AML-193 (cell line): ENCODE results near the gene NT5C2.
"Not testable (repeated sequence)": the region's sequence is repeated elsewhere in the genome, so short reads cannot be mapped to it uniquely, and the experiment has no call there.

Experiments
- DNase-seq, 2 experiments: peaks; one replicate each; lab custom pipeline; 2025; lab: John Stamatoyannopoulos, UW

Gene NT5C2

DNA sequence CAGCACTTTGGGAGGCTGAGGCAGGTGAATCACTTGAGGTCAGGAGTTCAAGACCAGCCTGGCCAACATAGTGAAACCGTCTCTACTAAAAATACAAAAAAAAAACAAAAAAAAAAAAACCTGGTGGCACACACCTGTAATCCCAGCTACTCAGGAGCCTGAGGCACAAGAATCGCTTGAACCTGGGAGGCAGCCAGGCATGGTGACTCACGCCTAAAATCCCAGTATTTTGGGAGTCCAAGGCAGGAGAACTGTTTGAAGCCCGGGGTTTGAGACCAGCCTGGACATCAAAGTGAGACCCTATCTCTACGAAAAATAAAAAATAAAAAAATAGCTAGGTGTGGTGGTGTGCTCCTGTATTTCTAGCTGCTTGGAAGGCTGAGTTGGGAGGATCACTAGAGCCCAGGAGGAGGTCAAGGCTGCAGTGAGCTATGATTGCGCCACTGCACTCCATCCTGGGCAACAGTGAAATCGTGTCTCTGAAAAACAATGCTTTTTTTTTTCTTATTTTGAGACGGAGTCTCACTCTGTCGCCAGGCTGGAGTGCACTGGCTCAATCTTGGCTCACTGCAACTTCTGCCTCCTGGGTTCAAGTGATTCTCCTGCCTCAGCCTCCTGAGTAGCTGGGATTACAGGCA, 29.2 kb downstream of the NT5C2 start:
- not testable (repeated sequence) for DNase-seq

DNA sequence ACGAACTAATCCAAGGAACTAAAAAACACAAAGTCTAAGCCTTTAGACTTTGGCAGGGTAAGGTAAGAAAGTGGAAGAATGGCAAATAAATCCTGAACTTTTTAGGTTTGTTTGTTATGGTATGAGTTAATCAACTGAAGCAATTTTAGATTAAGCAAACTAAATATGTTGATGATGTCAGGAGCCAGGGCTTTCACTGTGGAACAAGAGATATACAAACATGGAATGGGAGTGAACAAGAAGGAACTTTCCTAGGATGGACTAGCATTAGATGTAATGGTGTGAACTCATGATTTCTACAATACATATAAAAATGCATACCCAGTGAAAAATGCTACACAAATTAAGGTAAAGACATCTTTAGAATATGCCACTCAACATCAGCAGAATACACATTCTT, 35.8 kb downstream of the NT5C2 start:
- no peak for DNase-seq

DNA sequence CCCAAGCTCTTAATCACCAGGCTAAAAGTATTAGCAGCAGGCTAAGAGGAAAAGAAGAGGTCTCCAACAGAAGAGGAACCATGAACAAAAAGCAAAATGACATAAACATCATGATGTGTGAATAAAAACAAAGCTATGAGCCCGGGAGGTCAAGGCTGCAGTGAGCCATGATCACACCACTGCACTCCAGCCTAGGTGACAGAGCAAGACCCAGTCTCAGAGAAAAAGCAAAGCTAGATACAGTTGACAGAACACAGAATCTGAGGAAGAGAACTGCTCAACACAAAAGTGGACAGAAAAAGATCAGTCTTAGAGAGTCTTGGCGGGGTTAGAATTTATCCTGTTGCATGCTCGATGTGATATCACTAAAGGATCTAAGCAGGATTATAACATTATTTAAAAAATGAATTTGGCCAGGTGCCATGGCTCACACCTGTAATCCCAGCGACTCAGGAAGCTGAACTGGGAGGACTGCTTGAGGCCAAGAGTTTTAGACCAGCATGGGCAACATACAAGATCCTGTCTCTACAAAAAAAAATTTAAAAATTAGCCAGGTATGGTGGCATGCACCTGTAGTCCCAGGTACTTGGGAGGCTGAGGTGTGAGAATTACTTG, 37.5 kb downstream of the NT5C2 start:
- DNase-seq = no peak

DNA sequence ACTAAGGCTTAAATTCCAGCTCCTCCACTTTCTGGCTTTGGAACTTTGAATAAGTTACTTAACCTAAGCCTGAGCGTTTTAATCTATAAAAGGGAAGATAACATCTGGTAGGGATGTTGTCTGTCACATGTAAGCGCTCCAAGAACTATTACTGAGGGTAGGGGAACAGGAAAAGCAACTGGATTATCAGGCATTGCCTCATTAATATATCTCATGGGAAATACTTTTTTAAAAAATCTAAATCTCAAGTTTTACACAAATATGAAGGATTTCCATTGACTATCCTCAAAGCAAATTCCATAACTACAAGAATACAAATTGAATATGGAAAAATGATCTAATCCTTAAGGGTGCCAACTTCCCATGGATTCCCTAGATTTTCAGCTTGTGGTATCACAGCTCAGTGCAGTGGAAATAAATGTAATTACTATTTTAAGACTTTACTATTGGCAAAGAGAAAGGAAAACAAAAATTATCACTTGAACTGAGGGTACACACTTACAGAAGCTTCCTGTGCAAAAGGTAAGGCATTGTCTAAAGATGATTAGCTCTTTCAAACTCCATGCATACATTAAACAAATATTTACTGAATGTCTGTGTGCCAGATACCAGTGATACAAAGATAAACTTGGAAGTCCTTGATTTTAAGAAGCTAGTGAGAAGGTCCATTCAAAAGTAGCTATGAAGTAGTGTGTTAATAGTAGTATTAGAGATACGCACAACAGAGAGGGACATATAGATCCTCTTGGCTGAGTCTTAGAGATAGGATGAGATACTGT, 38.4 kb downstream of the NT5C2 start:
- no peak for DNase-seq

DNA sequence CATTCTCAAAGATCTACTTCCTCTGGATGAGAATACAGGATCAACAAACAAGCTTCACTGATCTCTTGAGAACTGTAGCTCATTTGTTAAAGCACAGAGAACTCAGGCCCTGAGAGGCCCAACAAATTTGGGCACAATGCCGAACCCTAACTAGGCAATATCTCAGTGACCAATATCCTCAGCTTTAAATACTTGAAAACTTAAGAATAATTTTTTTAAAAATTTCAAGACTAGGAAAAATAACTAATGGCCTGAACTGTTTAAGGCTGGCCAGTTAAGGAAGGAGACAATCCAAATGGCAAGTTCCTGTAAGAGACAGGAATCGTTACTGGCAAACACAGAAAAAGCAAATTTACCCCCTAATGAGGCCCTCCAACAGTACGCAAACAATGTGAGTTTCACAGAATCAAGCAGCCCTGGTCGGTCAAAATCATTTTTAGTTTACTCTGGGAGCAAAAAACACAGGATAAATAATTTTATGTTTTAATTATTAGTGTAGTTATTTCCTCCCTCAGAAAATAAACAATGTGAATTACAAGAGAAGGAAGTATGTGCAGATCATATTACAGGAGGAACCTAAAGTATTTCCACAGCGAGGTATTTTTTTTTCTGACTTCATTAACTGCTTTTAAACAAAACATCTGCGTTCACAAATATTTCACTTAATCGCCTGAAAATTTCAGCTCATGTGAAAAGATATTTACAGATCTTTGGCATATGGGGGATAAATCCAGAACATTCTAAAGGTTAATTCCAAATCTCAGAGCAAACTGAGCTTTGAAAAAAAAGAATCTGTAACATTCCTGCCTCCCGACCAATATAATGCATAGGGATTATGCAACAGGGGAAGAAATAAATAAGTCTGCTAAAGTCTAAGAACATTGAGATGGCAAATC, 39.5 kb downstream of the NT5C2 start:
- DNase-seq = no peak

DNA sequence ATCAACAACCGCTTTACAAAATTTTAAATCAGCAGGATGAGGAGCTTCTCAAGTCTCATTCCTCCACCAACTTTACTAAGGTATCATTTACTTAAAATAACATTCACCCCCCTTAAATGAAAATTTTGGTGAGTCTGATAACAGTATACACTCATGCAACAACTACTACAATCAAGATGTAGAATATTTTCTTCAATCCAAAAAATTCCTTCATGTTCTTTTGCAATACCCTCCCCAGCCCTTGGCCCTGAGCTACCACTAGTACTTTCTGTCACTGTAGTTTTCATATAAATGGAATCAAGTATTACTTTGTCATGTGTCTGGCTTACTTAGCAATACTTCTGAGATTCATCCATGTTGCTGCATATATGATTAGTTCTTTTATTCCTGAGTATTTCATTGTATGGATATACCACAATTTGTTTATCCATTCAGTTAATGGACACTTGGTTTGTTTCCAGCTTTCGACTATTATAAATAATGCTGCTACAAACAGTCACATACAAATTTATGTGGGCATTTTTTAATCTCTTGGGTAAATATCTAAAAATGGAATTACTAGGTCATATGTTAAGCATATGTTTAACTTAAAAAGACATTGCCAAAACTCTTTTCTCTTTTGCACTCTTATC, 43.0 kb downstream of the NT5C2 start:
- DNase-seq = no peak

DNA sequence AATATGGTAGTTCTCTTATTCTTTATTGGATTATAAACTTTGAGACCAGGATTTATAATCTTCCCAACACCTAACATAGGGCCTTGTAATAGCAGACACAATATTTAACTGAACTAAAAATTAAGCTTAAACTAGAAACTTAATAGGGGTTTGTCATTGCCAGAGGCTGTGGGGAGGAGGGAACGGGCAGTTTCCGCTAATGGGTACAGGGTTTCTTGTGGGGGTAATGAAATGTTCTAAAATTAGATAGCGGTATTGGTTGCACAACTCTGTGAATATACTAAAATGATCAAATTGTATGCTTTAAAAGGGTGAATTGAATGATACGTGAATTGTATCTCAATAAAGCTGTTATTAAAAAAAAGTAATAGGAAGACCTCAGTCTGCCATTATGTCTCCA, 45.4 kb downstream of the NT5C2 start:
- no peak for DNase-seq

DNA sequence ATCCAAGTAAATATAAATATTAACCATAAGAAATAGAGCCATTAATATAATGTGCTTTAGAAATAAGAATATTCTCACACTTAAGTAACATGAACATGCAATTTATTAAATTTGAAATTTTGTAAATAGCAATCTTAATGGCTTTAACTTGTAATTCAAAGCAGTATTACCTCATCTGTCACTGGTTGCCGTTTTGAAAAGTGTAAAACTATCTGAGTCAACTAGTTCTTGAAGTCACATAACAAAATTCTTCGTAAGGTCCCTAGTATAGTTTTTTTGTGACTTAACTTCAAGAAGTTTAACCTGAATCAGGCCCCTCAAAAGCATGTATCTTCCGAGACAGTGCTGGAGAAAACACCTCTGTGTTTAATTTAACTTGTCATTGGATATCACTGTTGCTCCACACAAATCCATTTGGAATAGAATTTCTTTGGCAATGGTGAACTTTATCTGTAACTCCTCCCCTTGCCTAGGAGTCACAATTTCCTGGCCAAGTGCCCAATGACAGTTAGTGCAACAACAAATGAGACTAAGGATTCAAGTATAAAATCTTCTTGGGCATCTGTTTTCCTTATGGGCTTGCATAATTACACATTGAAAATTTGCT, 47.1 kb downstream of the NT5C2 start:
- no peak for DNase-seq

DNA sequence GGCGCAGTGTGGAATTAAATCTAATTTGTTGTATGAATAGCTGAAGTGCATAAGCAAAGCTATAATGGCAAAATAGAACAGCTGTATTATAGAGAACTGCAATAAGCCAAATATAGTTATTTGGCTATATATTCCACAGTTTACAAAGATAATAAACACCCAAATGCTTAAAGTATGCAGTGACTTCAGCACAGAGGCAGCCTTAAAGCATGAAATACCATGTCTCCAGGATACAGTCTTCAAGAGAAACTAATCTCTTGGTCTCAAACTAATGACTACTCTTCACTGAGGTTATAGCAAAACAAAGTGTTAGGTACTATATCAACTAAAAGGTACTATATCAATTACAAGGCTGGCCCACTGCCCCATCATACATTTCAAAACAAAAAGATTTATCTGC, 48.0 kb downstream of the NT5C2 start:
- DNase-seq = no peak

DNA sequence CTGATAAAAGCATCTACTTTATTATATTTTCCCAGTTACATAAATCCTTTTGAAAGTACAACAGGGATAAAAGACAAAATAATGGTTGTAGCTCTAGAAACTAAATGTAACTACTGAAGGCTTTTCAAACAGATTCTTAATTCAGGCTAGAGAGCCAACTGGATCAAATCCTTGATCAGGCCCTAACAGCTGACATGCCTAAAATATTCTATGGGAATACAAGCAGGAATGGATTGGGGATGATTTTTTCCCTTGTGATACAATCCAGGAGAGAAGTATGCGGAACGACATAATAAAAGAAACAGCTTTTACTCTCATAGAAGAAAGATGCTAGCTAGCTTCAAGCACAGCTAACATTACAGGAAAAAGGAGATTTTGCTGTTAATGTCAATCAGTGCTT, 49.0 kb downstream of the NT5C2 start:
- no peak for DNase-seq

DNA sequence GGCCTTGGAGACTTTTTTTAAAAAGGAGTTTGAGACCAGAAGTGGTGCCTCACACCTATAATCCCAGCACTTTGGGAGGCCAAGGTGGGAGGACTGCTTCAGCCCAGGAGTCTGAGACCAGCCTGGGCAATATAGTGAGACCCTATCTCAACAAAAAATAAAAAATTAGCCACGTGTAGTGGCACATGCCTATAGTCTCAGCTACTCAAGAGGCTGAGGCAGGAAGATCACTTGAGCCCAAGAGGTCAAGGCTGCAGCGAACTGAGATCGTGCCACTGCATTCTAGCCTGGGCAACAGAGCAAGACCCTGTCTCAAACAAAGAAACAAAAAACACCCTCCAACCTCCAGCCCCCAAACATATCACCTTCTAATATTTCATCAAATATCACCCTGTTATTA, 49.4 kb downstream of the NT5C2 start:
- DNase-seq = not testable (repeated sequence)

DNA sequence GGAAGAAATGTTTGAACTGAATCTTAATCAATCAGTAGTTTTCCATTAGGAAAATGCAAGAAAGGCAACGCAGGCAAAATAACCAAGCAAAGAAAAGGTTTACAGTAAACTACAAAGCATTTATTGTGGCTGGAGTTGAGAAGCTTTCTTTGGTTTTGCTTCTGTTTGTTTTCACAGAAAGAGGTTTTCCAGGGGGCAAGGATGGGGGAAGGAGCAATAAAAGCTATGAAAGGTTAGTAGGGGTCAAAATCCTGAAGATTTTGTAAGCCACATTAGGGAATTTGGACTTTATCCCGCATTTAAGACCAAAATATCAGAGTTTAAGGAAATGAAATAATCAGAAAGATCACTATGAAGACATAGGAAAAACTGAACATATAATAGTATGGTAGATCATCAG, 51.1 kb downstream of the NT5C2 start:
- DNase-seq = no peak

DNA sequence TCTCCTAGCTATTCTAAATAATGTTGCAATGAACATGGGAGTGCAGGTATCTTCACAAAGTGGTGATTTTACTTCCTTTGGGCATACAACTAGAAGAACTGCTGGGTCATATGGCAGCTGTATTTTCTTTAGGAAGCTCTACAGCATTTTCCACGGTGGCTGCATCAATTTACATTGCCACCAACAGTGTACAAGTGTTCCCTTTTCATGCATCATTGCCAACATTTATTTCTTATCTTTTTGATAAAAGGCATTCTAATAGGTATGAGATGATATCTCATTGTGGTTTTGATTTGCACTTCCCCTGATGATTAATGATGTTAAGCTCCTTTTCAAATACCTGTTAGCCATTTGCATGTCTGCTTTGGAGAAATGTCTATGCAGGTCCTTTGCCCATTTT, 52.6 kb downstream of the NT5C2 start:
- DNase-seq = no peak

DNA sequence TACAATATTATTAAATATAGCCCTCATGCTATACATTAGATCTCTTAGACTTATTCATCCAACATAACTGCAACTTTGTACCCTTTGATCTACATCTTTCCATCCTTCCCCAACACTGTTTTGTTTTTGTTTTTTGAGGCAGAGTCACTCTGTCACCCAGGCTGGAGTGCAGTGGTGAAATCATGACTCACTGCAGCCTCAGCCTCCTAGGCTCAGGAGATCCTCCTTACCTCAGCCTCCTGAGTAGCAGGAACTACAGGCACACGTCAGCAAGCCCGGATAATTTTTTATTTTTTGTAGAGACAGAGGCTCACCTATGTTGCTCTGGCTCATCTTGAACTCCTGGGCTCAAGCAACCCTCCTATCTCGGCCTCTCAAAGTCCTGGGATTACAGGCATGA, 53.3 kb downstream of the NT5C2 start:
- DNase-seq = no peak

DNA sequence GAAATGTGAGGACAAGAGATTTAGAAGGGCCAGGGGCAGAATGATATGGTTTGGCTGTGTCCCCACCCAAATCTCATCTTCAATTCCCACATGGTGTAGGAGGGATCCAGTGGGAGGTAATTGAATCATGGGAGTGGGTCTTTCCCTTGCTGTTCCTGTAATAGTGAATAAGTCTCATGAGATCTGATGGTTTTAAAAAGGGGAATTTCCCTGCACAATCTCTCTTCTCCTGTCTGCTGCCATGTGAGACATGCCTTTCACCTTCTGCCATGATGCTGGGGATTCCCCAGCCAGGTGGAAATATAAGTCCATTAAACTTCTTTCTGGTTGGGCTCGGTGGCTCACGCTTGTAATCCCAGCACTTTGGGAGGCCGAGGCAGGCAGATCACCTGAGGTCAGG, 57.9 kb downstream of the NT5C2 start:
- DNase-seq = not testable (repeated sequence)

DNA sequence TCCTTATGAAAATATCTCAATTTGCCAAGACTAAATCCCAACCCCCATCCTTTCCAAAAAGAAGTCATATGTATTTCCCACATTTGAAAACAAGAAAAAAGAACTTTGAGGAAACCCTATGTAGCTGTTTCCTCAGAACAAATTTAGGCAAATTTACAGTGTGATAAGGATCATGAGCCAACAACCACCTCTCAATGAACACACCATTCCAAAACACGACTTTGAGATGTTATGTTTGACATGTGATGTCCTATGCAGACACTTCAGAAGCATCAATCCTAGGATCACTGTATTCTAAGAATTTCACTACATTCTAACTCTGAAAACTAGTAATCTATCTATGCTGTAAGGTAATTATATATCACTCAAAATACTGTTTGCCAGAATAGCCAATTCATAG, 62.2 kb downstream of the NT5C2 start:
- no peak for DNase-seq

DNA sequence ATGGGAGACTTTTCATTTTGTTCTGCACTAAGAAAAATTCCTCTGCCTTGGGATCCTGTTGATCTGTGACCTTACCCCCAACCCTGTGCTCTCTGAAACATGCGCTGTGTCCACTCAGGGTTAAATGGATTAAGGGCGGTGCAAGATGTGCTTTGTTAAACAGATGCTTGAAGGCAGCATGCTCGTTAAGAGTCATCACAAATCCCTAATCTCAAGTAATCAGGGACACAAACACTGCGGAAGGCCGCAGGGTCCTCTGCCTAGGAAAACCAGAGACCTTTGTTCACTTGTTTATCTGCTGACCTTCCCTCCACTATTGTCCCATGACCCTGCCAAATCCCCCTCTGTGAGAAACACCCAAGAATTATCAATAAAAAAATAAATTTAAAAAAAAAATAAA, 62.9 kb downstream of the NT5C2 start:
- DNase-seq = not testable (repeated sequence)

DNA sequence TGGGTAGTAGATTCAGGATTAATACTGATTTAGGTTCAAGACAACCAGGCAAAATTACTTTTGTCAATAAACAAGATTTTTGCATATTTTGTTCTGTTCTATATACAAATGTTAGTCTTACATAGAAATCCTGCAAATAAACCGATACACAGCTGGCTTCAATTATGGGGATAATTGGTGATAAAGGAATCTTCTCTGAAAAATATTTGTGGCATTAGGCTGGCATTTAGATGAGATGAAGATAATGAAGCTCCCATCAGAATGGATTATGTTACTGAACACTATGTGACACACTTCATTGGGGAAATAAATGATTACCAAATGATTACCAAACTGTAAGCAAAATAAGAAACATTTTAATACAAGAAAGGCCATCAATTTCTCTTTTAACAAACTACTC, 65.8 kb downstream of the NT5C2 start:
- no peak for DNase-seq

DNA sequence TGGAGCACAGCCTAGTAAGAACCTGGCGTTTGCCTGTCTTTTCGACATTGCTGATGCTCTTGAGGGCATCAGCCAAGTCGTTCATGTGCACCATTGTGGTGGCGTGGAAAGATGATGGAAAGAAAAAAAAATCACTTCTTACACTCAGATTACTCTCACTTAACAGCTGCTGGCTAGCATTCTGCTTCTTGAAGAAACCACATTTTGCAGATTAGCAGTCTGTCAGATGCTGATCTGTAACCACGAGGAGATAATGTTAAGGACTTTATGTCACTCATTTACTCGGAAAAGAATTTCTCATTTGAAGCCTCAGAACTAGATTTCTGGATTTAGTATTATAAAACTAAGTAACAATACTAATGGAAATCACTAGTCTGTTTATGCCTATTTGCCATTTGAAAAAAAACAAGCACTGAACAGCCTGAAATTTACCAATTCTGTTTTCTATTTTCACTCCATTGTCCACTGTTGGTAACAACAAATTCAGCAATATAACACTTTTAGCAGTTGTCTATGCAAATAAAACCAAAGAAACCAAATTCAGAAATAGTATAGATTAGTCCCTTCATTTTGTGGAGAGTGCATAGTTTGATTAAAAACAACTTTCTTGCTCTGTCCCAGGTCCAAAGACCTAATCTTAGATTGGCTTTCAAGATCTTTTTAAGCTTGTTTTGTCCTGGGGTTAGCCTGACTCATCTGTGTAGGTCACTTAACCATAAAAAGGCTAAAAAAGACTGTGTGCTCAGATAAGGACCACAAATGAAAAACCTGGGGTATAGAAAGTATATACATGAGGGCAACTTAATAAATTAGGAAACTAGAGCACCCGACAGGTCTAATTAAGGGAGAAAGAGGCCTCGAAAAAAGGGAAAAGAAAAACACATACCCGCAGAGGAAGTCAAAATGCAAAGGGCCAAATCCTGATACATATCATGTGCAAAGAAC, 67.5 kb downstream of the NT5C2 start:
- DNase-seq = no peak

DNA sequence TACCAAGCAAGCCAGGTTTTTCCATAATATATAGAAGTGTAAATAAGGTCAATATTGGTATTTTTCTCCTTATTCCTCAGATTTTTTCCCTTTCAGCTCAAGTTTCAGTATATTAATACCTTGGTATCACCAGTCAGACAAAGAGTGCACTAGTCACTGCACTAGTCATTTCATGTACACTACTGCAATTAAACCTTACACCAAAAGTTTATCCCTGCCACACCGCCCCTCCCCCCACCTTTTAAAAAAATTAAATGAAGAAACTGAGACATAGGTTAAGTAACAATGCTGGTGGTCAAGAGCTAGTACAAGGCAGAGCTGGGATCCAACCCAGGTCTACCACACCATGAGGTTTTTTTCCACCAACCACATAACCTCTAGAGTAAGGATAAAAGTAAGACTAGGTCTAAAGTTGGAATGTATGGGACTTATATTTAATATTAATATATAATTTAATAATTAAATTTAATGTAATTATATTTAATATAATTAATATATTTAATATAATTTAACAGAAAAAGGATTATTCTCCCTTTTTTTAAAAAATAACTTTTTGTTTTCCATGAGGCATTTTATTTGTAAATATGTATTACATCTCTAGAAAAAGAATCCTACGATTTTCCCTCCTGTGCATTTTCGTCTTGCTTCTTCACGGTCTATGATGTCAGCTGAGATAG, 68.5 kb downstream of the NT5C2 start:
- DNase-seq = no peak
